NCI-H446 (cell line): Measurements from ENCODE around the gene FAM180A.
"Not testable (repeated sequence)": the region's sequence is repeated elsewhere in the genome, so short reads cannot be mapped to it uniquely, and the experiment has no call there.

Experiments used
- DNase-seq, 2 experiments: peaks; one replicate each; lab custom pipeline; 2025; lab: John Stamatoyannopoulos, UW

Gene FAM180A

DNA sequence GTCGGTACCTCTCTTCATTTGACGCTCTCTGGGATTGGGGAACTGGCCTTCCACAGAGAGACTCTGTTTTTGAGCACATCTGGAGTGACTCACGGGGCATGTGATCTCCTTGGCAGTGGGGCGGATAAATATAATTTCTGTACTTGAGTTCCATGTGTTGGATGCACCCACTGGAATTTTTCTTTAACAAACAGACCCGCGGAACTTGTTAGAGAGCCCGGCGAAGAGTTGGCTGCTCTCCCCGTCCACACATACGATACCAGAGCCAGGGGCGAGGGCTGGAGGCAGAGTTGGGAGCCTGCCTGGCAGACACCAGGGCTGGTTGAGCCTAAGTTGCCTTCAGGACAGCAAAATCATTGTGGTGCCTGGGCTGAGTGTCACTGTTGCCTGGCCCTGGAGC is at the start of gene FAM180A:
FAM180A (minus strand) TSS at position 44 of the 400 bp plus-strand sequence. CDS start 233 bp downstream, outside the sequence.
- peak in 1 of 2 experiments; percentile 82 for DNase-seq

- DNase-seq = no peak
Measured at GRCh38 chr7:135798095-135798494, 49.5 kb upstream of the FAM180A start.

DNA sequence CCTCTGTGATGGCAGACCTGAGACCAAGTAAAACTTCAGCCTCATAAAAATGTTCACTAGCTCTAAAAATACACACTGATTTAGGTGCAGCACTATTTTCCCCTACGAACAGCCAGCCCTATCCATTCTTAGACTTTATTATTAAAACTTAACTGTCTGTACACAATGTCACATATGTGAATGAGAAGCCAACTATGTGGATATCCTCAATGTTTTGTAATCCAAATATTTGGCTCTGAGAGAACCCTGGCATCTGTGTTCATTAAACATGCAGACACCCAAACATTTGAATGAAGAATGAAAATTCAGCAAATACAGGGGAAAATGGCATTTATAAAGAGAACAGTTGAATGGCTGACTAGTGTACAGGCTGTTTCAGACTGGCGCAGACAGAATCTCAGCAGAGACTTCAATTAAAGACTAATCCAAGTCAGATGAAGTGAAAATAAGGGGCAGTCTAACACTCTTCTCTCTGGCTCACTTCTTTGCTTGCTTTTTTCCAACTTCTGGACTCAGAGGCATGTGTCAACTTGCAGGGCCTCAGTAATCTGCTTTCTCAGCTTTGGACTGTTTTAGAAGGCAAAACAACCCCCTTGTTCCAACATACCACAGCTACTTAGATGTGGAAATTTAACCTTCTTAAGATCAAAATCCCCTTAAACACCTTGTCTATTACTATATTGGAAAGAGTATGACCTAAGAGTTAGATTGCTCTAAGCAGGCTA is 47.4 kb upstream of the FAM180A start:
- DNase-seq = peak in 1 of 2 experiments; percentile 49

DNA sequence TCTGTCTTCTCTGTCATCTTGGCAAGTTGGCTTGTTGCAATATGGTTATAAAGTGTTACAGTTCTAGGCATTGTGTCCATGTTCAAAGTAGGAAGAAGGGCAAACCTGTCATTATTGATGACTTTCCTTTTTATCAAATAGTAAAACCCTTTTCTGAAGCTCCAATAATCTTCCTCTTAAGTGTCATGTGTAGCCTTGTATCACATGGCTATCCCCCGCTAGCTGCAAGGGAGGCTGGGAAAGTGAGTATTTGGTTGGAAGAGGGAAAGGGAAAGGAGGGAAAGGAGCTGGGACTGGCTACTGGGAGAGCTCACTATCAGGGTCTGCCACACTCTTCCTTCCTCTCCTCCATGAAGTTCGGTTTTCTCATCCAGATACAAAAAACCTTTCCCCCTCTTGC is 45.2 kb upstream of the FAM180A start:
- no peak for DNase-seq

GRCh38 chr7:135792866-135793265 is 44.3 kb upstream of the FAM180A start:
- DNase-seq = no peak

DNA sequence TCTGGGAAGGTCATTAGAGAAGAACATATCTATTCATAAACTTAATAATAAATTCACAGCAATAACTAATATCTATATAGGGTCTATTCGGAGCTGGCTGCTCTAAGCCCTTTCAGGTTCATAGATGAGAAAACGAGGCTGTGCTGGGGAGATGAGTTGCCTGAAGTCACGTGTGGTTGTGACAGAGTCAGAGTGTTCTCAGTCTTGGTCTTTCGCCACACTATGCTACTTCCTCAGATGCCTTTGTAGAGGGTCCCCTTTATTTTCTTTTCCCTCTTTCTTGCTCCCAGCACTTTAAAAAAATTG is 43.7 kb upstream of the FAM180A start:
- DNase-seq = no peak

GRCh38 chr7:135791543-135792362 is 43.1 kb upstream of the FAM180A start:
- DNase-seq = no peak

GRCh38 chr7:135790371-135790977 is 41.9 kb upstream of the FAM180A start:
- no peak for DNase-seq

- no peak for DNase-seq
Measured at GRCh38 chr7:135789956-135790355, 41.3 kb upstream of the FAM180A start.

DNA sequence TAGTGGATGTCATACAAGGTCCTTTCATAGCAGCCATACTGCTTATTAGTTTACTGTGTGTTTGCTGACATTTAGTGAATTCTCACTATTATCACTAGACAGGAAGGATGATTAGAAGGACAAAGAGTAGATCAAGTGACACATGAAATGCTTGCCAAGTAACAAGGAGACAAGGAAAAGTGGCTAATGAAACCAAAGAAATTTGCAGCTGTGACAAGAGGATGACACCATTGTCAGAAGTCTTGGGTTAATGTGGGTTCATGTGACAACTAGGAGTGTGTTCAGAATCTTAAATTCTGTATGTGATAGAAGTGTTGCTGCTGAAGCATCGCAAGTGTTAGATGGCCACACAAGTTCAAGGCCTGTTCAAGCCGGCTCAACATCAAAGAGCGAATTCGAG is 40.8 kb upstream of the FAM180A start:
- no peak for DNase-seq

GRCh38 chr7:135786911-135787310 is 38.3 kb upstream of the FAM180A start:
- DNase-seq = peak in 1 of 2 experiments; percentile 47

- no peak for DNase-seq
Measured at GRCh38 chr7:135785065-135785464, 36.5 kb upstream of the FAM180A start.

DNA sequence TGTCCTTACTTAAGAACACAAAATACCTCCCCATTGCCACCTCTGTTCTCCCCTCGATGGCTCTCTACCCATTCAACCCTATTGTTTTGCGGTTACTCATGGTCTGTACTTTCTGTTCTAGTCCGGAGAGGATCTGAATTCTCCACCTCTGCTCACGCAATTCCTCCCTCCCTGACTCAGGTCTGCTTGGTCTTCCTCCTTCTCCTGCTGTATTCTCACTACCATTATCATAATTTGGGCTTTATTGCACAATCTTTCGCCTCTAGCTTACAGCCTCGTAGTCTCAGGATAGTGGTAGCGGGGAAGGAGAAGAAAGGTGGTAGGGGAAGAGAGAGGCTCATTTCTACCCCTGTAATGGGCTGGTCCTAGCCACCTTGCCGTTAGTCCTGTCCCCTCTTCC is 35.4 kb upstream of the FAM180A start:
- DNase-seq = no peak

GRCh38 chr7:135782801-135783200 is 34.2 kb upstream of the FAM180A start:
- no peak for DNase-seq

DNA sequence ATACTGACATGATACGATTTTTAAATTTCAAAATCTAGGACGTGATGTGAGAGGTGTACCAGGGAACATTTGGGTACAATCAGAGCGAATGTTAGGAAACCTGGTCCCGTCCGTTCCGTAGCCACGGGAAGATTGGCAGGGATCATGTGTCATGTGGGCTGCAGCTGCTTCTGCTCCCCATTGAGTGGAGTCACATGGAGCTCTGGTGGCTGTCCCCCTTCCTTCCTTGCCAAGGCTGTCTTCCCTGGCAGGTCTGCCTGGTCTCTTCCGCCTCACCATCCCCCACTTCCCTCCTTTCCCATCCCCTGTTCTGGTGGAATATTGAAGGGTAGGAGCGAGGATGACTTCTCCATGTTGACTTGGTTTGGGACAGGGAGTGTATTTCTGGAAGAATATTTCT is 33.8 kb upstream of the FAM180A start:
- DNase-seq = no peak

DNA sequence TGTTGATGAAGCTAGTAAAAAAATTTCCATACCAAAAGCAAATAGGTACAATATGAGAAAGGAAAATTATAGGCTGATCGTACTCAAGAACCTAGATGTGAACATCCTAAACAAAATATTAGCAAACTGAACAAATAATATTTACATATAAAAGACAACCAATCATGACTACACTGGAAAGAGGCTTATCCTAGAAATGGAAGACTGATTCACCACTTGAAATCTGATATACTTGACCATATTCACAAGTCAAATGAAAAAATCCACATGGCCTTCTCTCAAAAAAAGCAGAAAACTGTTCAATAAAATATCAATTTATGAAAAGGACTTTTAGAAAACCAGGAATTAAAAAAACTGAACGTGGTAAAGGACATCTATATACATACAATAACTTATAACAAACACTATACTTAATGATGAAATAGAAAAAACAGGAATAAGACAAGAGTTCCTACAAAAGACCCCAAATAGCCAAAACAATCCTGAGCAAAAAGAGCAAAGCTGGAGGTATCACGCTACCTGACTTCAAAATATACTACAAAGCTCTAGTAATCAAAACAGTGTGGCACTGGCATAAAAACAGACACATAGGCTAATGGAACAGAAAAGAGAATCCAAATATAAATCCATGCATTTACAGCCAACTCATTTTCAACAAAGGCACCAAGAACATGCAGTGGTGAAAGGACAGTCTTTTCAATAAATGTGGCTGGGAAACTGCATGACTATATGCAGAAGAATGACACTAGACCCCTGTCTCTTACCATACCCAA is 29.2 kb upstream of the FAM180A start:
- no peak for DNase-seq

DNA sequence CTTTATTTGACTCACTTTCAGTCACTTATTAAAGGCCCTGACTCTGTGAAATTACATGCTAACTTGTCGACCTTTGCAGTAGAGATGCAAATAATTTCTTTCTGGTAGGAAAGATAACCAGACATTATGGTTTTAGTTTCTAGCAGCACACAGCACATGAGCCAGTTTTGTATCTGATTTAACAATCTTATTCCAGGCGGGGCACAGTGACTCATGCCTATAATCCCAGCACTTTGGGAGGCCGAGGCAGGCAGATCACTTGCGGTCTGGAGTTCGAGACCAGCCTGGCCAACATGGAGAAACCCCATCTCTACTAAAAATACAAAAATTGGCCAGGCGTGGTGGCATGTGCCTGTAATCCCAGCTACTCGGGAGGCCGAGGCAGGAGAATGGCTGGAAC is 27.3 kb upstream of the FAM180A start:
- not testable (repeated sequence) for DNase-seq

- DNase-seq = no peak
Measured at GRCh38 chr7:135775230-135775629, 26.6 kb upstream of the FAM180A start.

DNA sequence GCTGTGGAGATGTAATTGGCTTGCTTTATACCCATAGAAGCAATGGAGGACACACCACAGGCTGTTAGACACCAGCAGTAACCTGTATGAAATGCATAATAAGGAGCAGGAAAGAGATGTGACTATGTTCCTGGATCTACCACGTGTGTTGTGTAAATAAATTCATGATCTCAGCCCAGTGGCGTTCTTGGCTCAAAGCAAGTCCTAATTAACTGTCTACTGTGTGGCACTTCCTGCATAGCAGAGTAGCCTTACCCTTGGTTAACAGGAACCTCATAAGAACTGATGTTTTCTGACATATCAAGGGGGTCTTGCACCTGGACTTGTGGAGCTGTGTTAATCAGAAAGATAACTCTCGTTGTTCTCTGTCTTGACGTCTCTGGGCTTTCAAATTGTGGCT is 25.7 kb upstream of the FAM180A start:
- peak in 1 of 2 experiments; percentile 55 for DNase-seq

GRCh38 chr7:135773464-135773863 is 24.9 kb upstream of the FAM180A start:
- peak in 1 of 2 experiments; percentile 50 for DNase-seq

- peak in 1 of 2 experiments; percentile 9 for DNase-seq
Measured at GRCh38 chr7:135772639-135773222, 24.1 kb upstream of the FAM180A start.
